Neural cell (in vitro differentiated cells): Measurements from ENCODE around the gene ZNF563. TPM values are rescaled to one million over a fixed set of nuclear protein-coding genes. Genes with fewer than 3 reads are reported as not detected.

Experiments used
- H2AFZ ChIP-seq: fragments of 200-600, 300-800 bp; sonication (generic), shearing (Covaris generic); 2 replicates; pipeline ENCODE4 v1.6.0; 2014; ENCODE audit warnings: low read depth, mild to moderate bottlenecking, antibody characterized with exemption, low read length, moderate library complexity
- H3F3A ChIP-seq: fragments of 200-600 bp; shearing (Covaris generic); 2 replicates; pipeline ENCODE4 v1.6.1; 2016; ENCODE audit warnings: mild to moderate bottlenecking, moderate library complexity, mixed read lengths, antibody characterized with exemption, low read length; ENCODE audit not compliant: insufficient read depth, poor library complexity, severe bottlenecking
- H3K27ac ChIP-seq: fragments of 200-600, 300-800 bp; sonication (generic), shearing (Covaris generic); 2 replicates; pipeline ENCODE4 v1.5.1; 2014; ENCODE audit warnings: mild to moderate bottlenecking, low read length, moderate library complexity
- H3K27me3 ChIP-seq: fragments of 300-800, 200-600 bp; sonication (generic), shearing (Covaris generic); 2 replicates; pipeline ENCODE4 v1.6.0; 2014; ENCODE audit warnings: mild to moderate bottlenecking, low read depth, low read length, moderate library complexity; ENCODE audit not compliant: insufficient read depth
- H3K36me3 ChIP-seq: fragments of 300-800, 200-600 bp; sonication (generic), shearing (Covaris generic); 2 replicates; pipeline ENCODE4 v1.5.1; 2014; ENCODE audit warnings: mild to moderate bottlenecking, antibody characterized with exemption, low read length, moderate library complexity; ENCODE audit not compliant: insufficient read depth
- H3K4me2 ChIP-seq: fragments of 300-800, 200-600 bp; sonication (generic), shearing (Covaris generic); 2 replicates; pipeline ENCODE4 v1.6.0; 2014; ENCODE audit warnings: mild to moderate bottlenecking, low read length
- H3K4me3 ChIP-seq: fragments of 300-800, 200-600 bp; sonication (generic), shearing (Covaris generic); 2 replicates; pipeline ENCODE4 v1.5.1; 2014; ENCODE audit warnings: mild to moderate bottlenecking, low read length, moderate library complexity
- H3K79me2 ChIP-seq: fragments of 200-600 bp; shearing (Covaris generic); replicated peaks from 2 replicates; pipeline ENCODE4 v1.6.0; 2014; ENCODE audit warnings: mild to moderate bottlenecking, low read length, moderate library complexity; ENCODE audit not compliant: insufficient read depth
- H3K9ac ChIP-seq: fragments of 300-800, 200-600 bp; sonication (generic), shearing (Covaris generic); 2 replicates; pipeline ENCODE4 v1.6.1; 2016; ENCODE audit warnings: mild to moderate bottlenecking, low read length, mixed read lengths
- H3K9me2 ChIP-seq: fragments of 200-600 bp; shearing (Covaris generic); 2 replicates; pipeline ENCODE4 v1.6.1; 2016; ENCODE audit warnings: mild to moderate bottlenecking, low read length, mixed read lengths; ENCODE audit not compliant: insufficient read depth
- H3K9me3 ChIP-seq: fragments of 200-600, 300-800 bp; sonication (generic), shearing (Covaris generic); 2 replicates; pipeline ENCODE4 v1.6.1; 2016; ENCODE audit warnings: mild to moderate bottlenecking, mixed run types, low read length, moderate library complexity, mixed read lengths
- H4K20me1 ChIP-seq: fragments of 200-600 bp; shearing (Covaris generic); 2 replicates; pipeline ENCODE4 v1.6.1; 2016; ENCODE audit warnings: mild to moderate bottlenecking, mixed run types; ENCODE audit not compliant: insufficient read depth
- EP300 ChIP-seq: fragments of 450-650 bp; conservative IDR thresholded peaks from 2 replicates; pipeline ENCODE4 v1.6.1; 2014; ENCODE audit warnings: antibody characterized with exemption, mild to moderate bottlenecking, moderate library complexity; ENCODE audit not compliant: poor library complexity, severe bottlenecking
- EZH2 ChIP-seq: fragments of 200-600, 300-800 bp; shearing (Covaris generic), sonication (generic); IDR thresholded peaks from 2 replicates; pipeline ENCODE4 v1.6.1; 2014; ENCODE audit warnings: antibody characterized with exemption, low read length, borderline replicate concordance, mild to moderate bottlenecking; ENCODE audit not compliant: insufficient read depth, poor library complexity, severe bottlenecking
- MXI1 ChIP-seq: fragments of 450-650 bp; conservative IDR thresholded peaks from 2 replicates; pipeline ENCODE4 v1.6.1; 2014; ENCODE audit warnings: antibody characterized with exemption, mild to moderate bottlenecking; ENCODE audit not compliant: poor library complexity, severe bottlenecking
- POLR2AphosphoS5 ChIP-seq: IDR thresholded peaks from 2 replicates; pipeline ENCODE4 v1.6.1; 2012
- RAD21 ChIP-seq: fragments of 450-650 bp; conservative IDR thresholded peaks from 2 replicates; pipeline ENCODE4 v1.6.1; 2014; ENCODE audit warnings: antibody characterized with exemption, mild to moderate bottlenecking, moderate library complexity
- SMC3 ChIP-seq: fragments of 450-650 bp; conservative IDR thresholded peaks from 2 replicates; pipeline ENCODE4 v1.6.1; 2014; ENCODE audit warnings: antibody characterized with exemption, mild to moderate bottlenecking, moderate library complexity; ENCODE audit not compliant: poor library complexity
- TAF1 ChIP-seq: IDR thresholded peaks from 2 replicates; pipeline ENCODE4 v1.6.1; 2012; ENCODE audit warnings: low read depth
- polyA plus RNA-seq: library from polyadenylated mRNA; depleted of rRNA; stranded (reverse); fragments of >200 nt; gene quantifications from 2 replicates; pipeline ENCODE4 v1.2.3, GENCODE V29; 2014
- TF ChIP-seq, protein P1 (sequence below): fragments of 450-650 bp; IDR thresholded peaks from 2 replicates; pipeline ENCODE4 v1.5.1; 2014; ENCODE audit warnings: antibody characterized with exemption, mild to moderate bottlenecking, moderate library complexity; ENCODE audit not compliant: poor library complexity, severe bottlenecking
- TF ChIP-seq, protein P2 (sequence below): IDR thresholded peaks from 2 replicates; pipeline ENCODE4 v1.6.1; 2012; ENCODE audit warnings: borderline replicate concordance

Gene ZNF563
- polyA plus RNA-seq, 1 donor from 2014 or later: 3.6 TPM

DNA sequence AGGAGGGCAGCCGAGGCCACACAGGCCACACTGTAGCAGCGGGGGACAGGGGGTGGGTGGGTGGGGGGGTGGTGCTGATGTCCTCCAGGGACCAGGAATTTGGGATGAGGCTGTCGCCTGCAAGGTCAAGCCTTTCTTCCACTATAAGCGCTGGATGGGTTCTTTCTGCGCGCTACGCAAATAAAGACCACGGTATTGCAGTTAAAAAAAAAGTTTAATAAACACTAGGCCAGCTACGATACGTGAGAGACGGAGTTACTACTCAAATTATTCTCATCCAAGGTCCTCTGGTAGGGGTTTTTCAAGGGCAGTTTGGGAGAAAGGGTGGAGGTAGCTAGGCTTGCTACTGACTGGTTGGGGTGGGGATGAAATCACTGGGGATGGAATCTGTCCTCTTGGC lies 38.2 kb downstream of the ZNF563 start:
- no peak overlapping the region for H2AFZ ChIP-seq

DNA sequence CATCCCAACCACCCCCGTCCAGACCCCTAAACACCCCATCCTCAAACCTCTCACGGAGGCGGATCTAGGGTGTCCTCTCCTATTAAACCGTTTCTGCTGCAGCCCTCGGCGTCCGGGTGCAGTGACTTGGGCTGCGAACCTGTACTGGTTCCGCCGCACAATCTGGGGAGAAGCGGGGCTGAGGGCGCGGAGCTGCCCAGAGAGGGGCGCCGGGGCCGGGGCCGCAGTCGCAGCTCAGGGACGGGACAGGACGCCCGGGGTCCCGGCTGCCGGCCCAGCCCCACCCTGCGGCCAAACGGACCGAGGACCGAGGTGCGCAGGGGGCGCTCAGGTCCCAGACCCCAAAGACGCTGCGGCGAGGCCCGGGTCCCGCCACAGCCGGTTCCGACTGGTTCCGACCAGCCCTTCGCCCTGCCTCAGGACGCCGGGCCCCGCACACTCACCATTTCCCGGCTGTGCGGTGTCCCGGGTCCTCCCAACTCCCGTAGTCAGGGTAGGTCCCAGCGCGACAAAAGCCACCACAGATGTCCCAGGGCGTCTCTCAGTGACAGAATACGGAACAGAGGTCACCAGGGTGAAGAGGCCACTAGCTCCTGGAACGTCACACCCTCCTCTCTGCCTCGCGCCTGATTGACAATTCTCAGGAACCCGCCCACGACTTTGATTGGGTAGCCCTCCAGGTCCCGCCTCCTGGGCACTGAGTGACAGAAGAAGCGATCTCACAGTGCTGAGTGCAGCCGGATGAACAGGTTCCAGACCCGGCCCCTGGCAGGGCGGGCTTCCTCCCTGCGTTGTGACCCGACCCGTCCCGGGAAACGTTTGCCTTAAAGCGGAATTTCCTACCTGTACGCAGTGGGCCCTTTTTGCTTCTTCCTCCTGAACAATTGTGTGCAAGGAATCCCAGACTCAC lies 38.9 kb downstream of the ZNF563 start, which contains the start of gene ZNF44:
Gene ZNF44 (minus strand): TSS at position 635 of the 910 bp plus-strand sequence. CDS start 189 bp downstream, at position 446.
- no peaks in the 10 kb centered on the region for H3K36me3 ChIP-seq
- peaks cover 32% of the 10 kb centered on the region for H3K79me2 ChIP-seq
- H2AFZ ChIP-seq: peak within 1 kb of the TSS; percentile 51
- no peaks in the 10 kb centered on the region for H3K9me2 ChIP-seq
- H3K27me3 ChIP-seq: no peaks in the 10 kb centered on the region
- H3K9ac ChIP-seq: peak within 1 kb of the TSS; percentile 86
- H3K9me3 ChIP-seq: no peaks in the 10 kb centered on the region
- no peaks in the 10 kb centered on the region for H4K20me1 ChIP-seq
- no peaks in the 10 kb centered on the region for H3F3A ChIP-seq
- H3K4me3 ChIP-seq: peak within 1 kb of the TSS; percentile 93
- TF ChIP-seq SMC3: no peak
- TF ChIP-seq POLR2AphosphoS5: peak; percentile 77
- peak; percentile 53 for TF ChIP-seq EP300
- TF ChIP-seq, protein P1, sequence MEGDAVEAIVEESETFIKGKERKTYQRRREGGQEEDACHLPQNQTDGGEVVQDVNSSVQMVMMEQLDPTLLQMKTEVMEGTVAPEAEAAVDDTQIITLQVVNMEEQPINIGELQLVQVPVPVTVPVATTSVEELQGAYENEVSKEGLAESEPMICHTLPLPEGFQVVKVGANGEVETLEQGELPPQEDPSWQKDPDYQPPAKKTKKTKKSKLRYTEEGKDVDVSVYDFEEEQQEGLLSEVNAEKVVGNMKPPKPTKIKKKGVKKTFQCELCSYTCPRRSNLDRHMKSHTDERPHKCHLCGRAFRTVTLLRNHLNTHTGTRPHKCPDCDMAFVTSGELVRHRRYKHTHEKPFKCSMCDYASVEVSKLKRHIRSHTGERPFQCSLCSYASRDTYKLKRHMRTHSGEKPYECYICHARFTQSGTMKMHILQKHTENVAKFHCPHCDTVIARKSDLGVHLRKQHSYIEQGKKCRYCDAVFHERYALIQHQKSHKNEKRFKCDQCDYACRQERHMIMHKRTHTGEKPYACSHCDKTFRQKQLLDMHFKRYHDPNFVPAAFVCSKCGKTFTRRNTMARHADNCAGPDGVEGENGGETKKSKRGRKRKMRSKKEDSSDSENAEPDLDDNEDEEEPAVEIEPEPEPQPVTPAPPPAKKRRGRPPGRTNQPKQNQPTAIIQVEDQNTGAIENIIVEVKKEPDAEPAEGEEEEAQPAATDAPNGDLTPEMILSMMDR: no peak
- no peak for TF ChIP-seq EZH2
- TF ChIP-seq MXI1: peak; percentile 36
- TF ChIP-seq, protein P2, sequence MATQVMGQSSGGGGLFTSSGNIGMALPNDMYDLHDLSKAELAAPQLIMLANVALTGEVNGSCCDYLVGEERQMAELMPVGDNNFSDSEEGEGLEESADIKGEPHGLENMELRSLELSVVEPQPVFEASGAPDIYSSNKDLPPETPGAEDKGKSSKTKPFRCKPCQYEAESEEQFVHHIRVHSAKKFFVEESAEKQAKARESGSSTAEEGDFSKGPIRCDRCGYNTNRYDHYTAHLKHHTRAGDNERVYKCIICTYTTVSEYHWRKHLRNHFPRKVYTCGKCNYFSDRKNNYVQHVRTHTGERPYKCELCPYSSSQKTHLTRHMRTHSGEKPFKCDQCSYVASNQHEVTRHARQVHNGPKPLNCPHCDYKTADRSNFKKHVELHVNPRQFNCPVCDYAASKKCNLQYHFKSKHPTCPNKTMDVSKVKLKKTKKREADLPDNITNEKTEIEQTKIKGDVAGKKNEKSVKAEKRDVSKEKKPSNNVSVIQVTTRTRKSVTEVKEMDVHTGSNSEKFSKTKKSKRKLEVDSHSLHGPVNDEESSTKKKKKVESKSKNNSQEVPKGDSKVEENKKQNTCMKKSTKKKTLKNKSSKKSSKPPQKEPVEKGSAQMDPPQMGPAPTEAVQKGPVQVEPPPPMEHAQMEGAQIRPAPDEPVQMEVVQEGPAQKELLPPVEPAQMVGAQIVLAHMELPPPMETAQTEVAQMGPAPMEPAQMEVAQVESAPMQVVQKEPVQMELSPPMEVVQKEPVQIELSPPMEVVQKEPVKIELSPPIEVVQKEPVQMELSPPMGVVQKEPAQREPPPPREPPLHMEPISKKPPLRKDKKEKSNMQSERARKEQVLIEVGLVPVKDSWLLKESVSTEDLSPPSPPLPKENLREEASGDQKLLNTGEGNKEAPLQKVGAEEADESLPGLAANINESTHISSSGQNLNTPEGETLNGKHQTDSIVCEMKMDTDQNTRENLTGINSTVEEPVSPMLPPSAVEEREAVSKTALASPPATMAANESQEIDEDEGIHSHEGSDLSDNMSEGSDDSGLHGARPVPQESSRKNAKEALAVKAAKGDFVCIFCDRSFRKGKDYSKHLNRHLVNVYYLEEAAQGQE: no peak
- TF ChIP-seq RAD21: peak; percentile 27
- no peak for TF ChIP-seq TAF1
- peak within 1 kb of the TSS; percentile 75 for H3K27ac ChIP-seq
- H3K4me2 ChIP-seq: peak within 1 kb of the TSS; percentile 74

More for the DNA sequence above, 38.2 kb downstream of the ZNF563 start:
- Histone ChIP-seq H3K36me3 (no peaks in the 10 kb centered on the region), H3K27me3 (no peaks in the 10 kb centered on the region), H4K20me1 (no peaks in the 10 kb centered on the region), H3K4me3 (peak overlapping the region; percentile 93), H3K9ac (peak overlapping the region; percentile 86), H3K9me3 (no peaks in the 10 kb centered on the region), H3K9me2 (no peaks in the 10 kb centered on the region), H3K27ac (peak overlapping the region; percentile 45), H3K79me2 (peaks cover 32% of the 10 kb centered on the region), H3K4me2 (no peak overlapping the region), H3F3A (no peaks in the 10 kb centered on the region)
- TF ChIP-seq, protein P2: no peak
- TF ChIP-seq TAF1: no peak
- no peak for TF ChIP-seq RAD21
- TF ChIP-seq EZH2: no peak
